HG03342 (cell line): Measurements from ENCODE around the gene RND2.

Experiments
- ATAC-seq: cut with Tn5 transposase; IDR thresholded peaks from one replicate; pipeline ENCODE4 v1.9.1; 2021; ENCODE audit warnings: mild to moderate bottlenecking, moderate library complexity; ENCODE audit not compliant: unreplicated experiment

The RND2 gene

GRCh38 chr17:43069368-43069898, 44.4 kb downstream of the RND2 start:
- no peak for ATAC-seq

GRCh38 chr17:43070257-43070656, 45.2 kb downstream of the RND2 start:
- no peak for ATAC-seq

- ATAC-seq, result no peak
Measured at GRCh38 chr17:43070872-43071271, 45.8 kb downstream of the RND2 start.

GRCh38 chr17:43074869-43075268, 49.8 kb downstream of the RND2 start:
- ATAC-seq, result no peak

GRCh38 chr17:43079641-43080302, 54.7 kb downstream of the RND2 start:
- no peak for ATAC-seq
